Renal pelvis (tissue), 12 donors: Measurements from ENCODE around the gene SLC16A14. TPM values are rescaled to one million over a fixed set of nuclear protein-coding genes. Genes with fewer than 3 reads are reported as not detected.
"Not testable (repeated sequence)": the region's sequence is repeated elsewhere in the genome, so short reads cannot be mapped to it uniquely, and the experiment has no call there.

Source experiments
- DNase-seq: peaks from one replicate; pipeline ENCODE4 v3.0.0-alpha.2; 2013
- long read RNA-seq, 16 experiments: transcript quantifications; one replicate each; lab custom pipeline, GENCODE V29; 2026
- polyA plus RNA-seq, 3 donors: library from polyadenylated mRNA; unstranded; fragments of 120-200 nt; gene quantifications; one replicate each; pipeline ENCODE4 v1.2.1, GENCODE V29; 2013; ENCODE audit not compliant: insufficient read length in 3 of 3

Gene SLC16A14, protein sequence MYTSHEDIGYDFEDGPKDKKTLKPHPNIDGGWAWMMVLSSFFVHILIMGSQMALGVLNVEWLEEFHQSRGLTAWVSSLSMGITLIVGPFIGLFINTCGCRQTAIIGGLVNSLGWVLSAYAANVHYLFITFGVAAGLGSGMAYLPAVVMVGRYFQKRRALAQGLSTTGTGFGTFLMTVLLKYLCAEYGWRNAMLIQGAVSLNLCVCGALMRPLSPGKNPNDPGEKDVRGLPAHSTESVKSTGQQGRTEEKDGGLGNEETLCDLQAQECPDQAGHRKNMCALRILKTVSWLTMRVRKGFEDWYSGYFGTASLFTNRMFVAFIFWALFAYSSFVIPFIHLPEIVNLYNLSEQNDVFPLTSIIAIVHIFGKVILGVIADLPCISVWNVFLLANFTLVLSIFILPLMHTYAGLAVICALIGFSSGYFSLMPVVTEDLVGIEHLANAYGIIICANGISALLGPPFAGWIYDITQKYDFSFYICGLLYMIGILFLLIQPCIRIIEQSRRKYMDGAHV
- polyA plus RNA-seq = 1 to 10 TPM; 6.5 to 6.9 (median 6.7) TPM
- long read RNA-seq, donor 1, full-length matches to known transcripts = 4 of 4 reads
- long read RNA-seq, donor 1, partial matches to known transcripts = 0 of 4 reads
- long read RNA-seq, donor 1, other reads (novel, unspliced or antisense) = 0 of 4 reads
- long read RNA-seq, donor 2, full-length matches to known transcripts = 3 of 3 reads
- long read RNA-seq, donor 2, partial matches to known transcripts = 0 of 3 reads
- long read RNA-seq, donor 2, other reads (novel, unspliced or antisense) = 0 of 3 reads
- long read RNA-seq, donor 3, full-length matches to known transcripts = 4 of 4 reads
- long read RNA-seq, donor 3, partial matches to known transcripts = 0 of 4 reads
- long read RNA-seq, donor 3, other reads (novel, unspliced or antisense) = 0 of 4 reads
- long read RNA-seq, donor 4, partial matches to known transcripts = 0 of 1 reads
- long read RNA-seq, donor 4, other reads (novel, unspliced or antisense) = 0 of 1 reads
- long read RNA-seq, donor 5 = 0 reads
- long read RNA-seq, donor 6, full-length matches to known transcripts = 1 of 1 reads
- long read RNA-seq, donor 6, partial matches to known transcripts = 0 of 1 reads
- long read RNA-seq, donor 6, other reads (novel, unspliced or antisense) = 0 of 1 reads
- long read RNA-seq, donor 7, full-length matches to known transcripts = 2 of 2 reads
- long read RNA-seq, donor 7, partial matches to known transcripts = 0 of 2 reads
- long read RNA-seq, donor 7, other reads (novel, unspliced or antisense) = 0 of 2 reads
- long read RNA-seq, donor 8, partial matches to known transcripts = 0 of 3 reads
- long read RNA-seq, donor 8, other reads (novel, unspliced or antisense) = 0 of 3 reads
- long read RNA-seq, donor 9, full-length matches to known transcripts = 2 of 2 reads
- long read RNA-seq, donor 9, partial matches to known transcripts = 0 of 2 reads
- long read RNA-seq, donor 9, other reads (novel, unspliced or antisense) = 0 of 2 reads
- long read RNA-seq, donor 10, full-length matches to known transcripts = 2 of 2 reads
- long read RNA-seq, donor 10, partial matches to known transcripts = 0 of 2 reads
- long read RNA-seq, donor 10, other reads (novel, unspliced or antisense) = 0 of 2 reads
- long read RNA-seq, donor 11, partial matches to known transcripts = 0 of 1 reads
- long read RNA-seq, donor 11, other reads (novel, unspliced or antisense) = 0 of 1 reads
- long read RNA-seq, donor 12, full-length matches to known transcripts = 3 of 3 reads
- long read RNA-seq, donor 12, partial matches to known transcripts = 0 of 3 reads
- long read RNA-seq, donor 12, other reads (novel, unspliced or antisense) = 0 of 3 reads
- long read RNA-seq, donor 13 = 0 reads
- long read RNA-seq, donor 14 = 0 reads
- long read RNA-seq, donor 15, full-length matches to known transcripts = 1 of 1 reads
- long read RNA-seq, donor 15, partial matches to known transcripts = 0 of 1 reads
- long read RNA-seq, donor 15, other reads (novel, unspliced or antisense) = 0 of 1 reads
- long read RNA-seq, donor 16, partial matches to known transcripts = 0 of 1 reads
- long read RNA-seq, donor 16, other reads (novel, unspliced or antisense) = 0 of 1 reads

DNA sequence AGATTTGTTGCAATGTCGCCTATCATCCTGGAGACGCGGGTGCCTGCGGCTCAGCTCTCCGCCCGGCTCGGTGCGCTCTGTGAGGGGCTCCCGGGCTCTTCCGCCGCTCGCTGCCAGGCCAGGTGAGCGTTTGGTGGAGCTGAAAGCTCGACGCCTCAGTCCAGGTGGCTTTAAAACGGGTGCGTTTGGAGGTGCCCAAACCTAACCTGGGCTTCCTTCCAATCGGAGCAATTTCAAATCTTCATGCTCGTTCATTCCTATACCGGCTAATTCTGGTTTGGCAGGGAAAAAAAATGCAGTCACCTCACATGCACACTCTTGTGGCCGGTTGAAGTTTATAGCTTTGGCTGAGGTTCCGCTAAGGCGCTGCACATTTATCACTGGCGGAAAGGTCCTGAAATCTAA is at the start of gene SLC16A14:
TSS of gene SLC16A14 (minus strand) at position 274 of the 405 bp plus-strand sequence. CDS start 9,572 bp downstream, outside the sequence.
- DNase-seq = peak; percentile 81

DNA sequence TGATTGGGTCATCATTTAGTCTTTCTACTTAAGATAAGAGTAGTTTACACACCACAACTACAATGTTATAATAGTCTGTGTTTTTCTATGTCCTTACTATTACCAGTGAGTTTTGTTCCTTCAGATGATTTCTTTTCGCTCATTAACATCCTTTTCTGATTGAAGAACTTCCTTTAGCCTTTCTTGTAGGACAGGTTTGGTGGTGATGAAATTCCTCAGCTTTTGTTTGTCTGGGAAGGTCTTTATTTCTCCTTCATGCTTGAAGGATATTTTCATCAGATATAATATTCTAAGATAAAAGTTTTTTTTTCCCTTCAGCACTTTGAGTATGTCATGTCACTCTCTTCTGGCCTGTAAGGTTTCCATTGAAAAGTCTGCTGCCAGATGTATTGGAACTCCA is 38.0 kb upstream of the SLC16A14 start:
- no peak for DNase-seq

DNA sequence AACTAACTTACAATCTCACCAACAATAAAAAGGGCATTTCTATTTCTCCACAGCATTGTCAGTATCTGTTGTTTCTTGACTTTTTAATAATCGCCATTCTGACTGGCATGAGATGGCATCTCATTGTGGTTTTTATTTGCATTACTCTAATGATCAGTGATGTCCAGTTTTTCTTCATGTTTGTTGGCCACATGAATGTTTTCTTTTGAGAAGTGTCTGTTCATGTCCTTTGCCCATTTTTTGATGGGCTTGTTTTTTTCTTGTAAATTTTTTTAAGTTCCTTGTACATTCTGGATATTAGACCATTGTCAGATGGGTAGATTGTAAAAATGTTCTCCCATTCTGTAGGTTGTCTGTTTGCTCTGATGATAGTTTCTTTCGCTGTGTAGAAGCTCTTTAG is 33.2 kb upstream of the SLC16A14 start:
- DNase-seq = not testable (repeated sequence)

DNA sequence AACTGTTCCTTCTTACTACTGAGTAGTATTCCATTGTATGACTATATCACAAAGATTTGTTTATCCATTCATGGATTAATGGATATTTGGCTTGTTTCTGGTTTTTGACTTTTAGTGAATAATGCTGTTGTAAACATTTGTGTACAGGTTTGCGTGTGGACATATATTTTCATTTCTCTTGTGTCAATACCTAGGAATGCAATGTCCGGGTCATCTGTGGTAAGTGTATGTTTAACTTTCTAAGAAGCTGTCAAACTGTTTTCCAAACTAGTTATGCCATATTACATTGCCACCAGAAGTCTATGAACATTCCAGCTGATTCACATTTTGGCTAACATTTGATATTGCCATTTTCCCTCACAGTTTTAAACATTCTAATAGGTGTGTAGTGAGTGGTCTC is 29.1 kb upstream of the SLC16A14 start:
- DNase-seq = no peak

DNA sequence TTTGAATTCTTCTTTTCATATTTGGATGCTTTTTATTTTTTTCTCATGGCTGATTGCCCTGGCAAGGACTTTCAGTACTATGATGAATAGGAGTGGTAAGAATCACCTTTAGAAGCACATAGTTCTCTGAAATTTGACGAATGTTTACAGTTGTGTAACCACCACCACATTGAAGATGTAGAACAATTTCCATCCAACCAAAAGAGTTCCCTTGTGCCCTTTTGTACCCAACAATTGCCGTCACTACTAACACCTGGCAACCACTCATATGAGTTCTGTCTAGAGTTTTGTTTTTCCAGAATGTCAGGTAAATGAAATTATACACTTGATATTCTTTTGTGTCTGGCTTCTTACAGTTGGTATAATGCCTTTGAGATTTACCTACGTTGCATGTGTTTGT is 28.7 kb upstream of the SLC16A14 start:
- DNase-seq = no peak

DNA sequence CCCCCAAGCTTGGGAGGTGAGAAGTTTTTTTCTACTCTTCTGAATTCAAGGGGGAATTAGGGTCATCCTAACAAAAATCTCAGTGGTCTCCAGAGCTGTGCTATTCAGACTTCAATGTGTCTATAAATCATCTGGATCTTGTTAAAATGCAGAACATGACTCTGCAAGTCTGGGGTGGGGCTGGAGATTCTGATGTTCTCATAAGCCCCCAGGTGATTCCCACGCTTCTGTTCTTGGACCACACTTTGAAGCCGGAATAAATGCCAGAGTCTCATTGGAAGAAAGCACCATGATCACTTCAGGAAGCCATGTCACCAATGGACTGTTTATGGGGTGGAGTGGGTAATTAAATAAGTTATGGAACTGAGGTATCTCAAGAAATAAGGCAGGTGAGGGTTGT is 22.2 kb upstream of the SLC16A14 start:
- DNase-seq = no peak

DNA sequence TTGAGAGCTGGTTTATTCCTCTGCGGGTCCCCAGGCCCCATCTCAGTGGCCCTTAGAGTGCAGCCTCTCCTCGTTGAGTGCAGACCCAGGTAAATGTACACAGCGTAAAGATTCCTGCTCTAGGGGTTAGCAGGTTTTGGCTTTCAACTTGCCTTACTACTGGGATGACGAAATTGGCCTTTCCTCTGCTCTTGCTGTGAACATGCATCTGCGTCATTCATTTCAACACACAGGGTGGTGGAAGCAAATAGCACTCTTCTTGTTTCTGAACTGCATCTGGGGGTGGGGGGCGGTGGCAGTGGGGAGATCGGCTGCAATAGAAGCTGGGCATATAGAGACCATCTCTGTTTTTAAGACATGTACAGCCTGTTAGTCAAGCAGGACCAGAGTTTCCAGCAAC is 16.5 kb upstream of the SLC16A14 start:
- DNase-seq = no peak

DNA sequence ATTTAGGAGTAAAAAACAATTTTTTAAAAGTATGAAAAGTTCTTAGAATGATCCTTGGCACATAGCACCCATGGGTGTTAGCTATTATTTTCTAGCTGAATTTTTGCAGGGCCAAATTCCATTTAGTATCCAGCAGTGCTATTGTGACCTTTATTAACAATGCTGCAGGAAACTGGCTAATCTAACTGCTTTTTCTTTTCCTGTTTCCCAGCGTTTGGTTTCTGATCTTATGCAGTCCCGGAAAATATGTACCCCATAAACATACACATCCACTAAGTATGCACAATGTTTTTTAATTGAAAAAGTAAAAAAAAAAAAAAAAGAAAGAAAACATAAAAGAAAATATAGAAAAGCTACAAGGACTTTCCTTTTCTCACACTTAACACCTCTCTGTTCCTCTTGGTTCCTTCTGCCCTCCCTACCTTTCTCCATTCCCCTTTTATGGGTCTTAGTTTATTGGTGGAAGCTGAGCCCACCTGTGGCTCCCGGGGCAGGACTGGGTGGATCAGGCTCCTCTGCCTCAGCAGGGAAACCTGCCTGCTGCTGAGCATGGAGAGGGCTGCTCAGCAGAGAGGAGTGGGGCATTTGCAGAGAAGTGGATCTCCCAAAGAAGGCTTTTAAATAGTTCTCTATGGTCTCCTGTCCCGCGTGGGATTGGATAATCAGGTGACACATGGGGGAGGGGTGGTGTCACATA is 9.3 kb upstream of the SLC16A14 start:
- no peak for DNase-seq

DNA sequence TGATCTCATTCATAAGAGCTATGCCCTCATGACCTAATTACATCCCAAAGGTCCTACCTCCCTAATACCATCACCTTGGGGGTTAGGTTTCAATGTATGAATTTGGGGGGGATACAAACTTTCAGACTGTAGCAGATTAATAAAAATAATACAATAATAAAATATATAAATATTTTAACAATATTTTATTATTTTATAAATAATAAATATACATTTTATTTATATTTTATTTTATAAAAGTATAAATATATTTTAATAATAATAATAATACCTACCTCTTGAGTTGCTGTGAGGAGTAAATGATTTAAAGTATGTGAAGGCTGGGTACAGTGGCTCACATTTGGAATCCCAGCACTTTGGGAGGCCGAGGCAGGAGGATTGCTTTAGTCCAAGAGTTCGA is 8.1 kb upstream of the SLC16A14 start:
- no peak for DNase-seq

DNA sequence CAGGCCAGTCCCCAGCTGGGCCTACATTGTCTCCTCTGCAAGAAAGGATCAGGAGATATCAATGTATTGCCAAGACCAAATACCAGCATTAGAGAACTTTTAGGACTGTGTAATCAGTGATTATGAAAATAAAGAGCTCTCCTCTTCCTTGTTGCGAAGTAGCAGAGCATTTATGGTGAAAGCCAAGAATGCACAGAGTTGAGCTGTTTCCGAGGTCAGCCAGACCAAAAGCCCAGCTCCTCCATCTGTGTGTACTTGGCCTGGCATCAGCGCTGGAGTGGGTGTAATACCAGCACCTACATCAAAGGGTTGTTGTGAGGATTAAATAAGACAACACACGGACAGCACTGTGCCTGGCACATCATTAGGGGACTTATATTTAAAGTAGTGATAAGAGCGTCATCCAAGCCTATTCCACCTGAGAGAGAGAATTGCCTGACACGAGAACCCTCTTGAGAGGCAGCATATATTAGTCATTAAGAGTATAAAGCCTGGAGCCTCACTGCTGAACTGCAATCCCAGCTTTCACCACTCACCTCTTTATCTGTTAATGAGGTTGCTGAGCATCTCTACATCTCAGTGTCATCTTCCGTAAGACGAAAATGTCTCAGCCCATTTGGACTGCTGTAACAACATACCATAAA is 7.4 kb upstream of the SLC16A14 start:
- DNase-seq = no peak

DNA sequence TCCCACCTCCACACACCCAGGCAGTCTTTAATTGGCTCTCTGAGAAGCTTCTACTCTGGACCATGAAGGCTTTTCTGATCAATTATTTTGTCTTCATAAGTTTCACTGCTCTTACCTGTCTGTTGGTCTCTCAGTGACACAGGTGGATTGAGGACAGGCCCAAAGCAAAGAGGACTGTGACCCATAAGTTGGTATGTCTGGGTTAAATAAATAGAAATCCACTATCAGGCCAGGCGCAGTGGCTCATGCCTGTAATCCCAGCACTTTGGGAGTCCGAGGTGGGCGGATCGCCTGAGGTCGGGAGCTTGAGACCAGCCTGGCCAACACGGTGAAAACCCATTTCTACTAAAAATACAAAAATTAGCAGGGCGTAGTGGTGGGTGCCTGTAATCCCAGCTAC is 2.7 kb upstream of the SLC16A14 start:
- DNase-seq = no peak

DNA sequence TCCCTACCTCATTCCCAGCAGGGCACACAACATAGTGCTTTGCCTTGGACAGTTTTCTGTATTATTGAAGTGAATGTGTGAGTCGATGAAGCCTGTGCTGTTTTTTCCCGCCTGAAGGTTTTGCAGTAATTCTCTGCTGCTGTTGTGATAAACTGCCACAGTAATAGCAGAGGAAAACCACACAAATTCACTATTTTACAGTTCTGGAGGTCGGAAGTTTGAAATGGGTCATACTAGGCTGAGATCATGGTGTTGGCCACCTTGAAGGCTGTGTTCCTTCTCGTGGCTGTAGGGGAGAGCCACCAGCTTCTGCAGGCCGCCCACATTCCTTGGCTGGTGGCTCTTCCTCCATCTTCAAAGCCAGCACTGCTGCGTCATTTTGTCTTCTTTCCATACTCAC is 678 bp upstream of the SLC16A14 start:
- DNase-seq = no peak

DNA sequence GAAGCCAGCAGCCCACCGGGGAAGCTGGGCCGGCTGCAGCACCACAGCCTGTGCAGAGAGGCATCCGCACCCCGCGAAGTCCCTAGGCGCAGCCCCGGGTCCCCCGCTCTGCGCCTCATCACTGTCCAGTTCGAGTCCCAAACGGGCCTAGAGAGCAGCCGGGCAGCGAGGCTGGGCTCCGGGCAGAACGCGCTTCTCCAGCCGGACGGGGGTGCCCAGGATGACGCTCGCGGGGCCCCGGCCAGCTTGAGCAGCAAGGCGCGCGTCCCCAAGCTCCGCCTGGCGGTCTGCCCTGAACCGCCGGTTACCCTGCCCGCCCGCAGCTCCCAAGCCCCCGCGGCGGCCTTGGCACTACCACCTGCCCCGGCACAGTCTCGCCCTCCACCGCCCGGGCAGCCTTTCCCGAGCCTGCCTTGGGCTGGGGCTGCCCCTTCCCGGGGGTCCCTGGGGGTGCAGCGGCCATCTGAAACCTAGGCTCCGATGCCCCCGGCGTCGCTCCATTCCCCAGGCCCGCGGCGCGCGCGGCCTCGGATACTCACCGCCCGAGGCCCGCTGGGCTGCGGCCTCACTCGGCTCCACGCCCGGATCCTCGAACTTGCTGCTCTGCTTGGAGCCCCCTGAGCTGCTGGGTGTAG is 591 bp downstream of the SLC16A14 start:
- DNase-seq = peak; percentile 53

DNA sequence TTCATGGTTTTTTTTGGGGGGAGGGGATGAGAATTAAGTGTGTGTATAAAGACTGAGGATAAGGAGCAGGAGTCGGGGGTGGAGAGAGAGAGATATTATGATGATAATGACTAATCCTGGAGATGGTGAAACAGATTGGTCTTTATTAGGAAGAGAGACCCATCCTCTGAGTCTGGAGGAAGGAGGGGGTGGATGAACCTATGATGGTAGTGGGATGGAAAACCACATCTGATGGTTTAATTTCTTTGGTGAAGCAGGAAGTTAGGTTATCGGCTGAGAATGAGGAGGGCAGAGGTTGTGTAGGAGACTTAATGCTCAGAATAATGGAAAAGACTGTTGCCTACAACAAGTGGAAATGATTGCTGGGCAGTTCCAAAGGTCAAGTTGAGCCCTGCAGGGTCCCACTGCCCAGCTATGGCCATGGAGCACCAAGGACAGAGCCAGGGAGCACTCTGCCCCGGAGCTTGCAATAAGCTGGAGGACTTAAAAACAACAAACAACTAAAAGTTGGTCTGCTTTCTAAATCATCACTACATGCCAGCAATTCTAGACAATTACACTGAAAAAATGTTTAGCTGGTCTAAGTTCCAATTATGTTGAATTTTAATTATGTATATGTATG is 7.9 kb downstream of the SLC16A14 start:
- no peak for DNase-seq

DNA sequence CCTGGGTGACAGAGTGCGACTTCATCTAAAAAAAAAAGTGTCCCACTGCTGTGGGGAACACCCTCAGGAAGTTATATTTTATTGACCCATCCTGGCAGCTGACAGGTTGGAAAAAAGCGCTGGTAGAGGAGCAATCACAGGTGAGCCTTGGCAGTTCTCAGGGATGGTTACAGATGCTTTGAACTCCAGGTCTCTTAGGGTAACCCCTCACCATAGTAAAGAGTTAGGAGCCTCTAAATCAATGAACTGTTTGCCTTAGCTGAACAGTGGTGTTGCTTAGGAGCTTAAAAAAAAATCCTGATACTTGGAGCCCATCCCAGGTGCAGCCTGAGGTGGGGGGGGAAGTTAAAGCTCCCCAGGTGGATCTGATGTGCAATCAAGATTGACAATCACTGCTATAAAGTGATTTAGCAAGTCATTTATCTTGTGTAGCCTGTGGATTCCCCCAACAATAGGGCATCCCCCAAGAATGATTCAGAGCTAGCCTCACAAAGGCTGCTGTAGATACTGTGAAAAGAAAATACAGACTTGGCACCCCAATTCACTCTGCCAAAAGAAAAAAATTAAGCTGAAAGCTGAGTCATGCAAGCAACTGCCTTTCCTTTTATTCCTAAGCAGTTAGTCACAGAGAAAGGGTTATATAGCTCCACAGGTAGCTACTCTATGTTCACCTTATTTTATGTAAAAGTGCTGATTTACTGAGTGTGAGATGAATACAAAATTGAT is 14.8 kb downstream of the SLC16A14 start:
- DNase-seq = no peak

DNA sequence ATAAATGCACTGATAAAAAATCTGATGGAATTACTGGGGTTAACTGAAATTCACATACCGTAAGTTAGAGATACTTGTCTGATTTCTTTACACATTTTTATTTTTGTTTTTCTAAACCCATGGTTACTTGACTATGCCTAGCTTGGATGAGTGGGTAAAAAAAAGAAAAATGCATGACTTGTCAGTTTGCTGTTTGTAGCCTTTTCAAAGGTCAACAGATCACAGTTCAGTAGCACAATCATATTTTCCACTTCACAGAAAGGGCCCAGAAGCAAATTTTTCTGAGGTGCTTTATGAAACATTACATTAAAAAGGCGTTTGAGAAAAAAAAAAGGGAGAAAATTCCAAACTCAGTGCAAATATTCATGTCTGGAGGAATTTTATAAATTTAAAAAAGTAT is 16.4 kb downstream of the SLC16A14 start:
- DNase-seq = no peak

DNA sequence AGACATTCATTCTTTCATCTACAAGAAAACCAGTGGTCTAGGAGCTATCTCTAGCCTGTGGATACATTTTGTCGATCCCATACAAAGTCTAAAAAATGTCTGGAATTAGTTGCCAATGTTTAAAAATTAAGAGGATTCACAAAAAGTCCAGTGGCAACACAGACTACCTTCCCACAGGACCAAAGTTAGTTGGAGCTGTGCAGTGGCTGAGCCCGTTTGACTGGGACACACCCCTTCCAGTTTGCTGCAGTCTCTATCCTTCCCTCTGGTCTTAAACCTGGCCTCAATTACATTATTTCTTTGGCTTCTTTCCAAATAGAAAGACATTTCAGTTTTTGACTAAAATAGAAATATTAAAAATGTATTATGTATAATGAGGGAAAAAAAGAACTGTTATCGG is 18.6 kb downstream of the SLC16A14 start:
- no peak for DNase-seq
